HG02571 (cell line): ENCODE measurements around the gene ARHGEF19.

ENCODE experiments used
- ATAC-seq: cut with Tn5 transposase; IDR thresholded peaks from one replicate; pipeline ENCODE4 v1.9.1; 2021; ENCODE audit warnings: mild to moderate bottlenecking, moderate library complexity; ENCODE audit not compliant: unreplicated experiment

Gene ARHGEF19

GRCh38 chr1:16183765-16184556 is 28.5 kb downstream of the ARHGEF19 start:
- no peak for ATAC-seq

- no peak for ATAC-seq
These were observed 29.3 kb downstream of the ARHGEF19 start for GRCh38 chr1:16183179-16183578.

GRCh38 chr1:16181887-16182719 is 30.3 kb downstream of the ARHGEF19 start:
- no peak for ATAC-seq

- no peak for ATAC-seq
These were observed 32.1 kb downstream of the ARHGEF19 start for GRCh38 chr1:16180291-16180824.

- no peak for ATAC-seq
These were observed 33.6 kb downstream of the ARHGEF19 start for GRCh38 chr1:16178596-16179497.

- no peak for ATAC-seq
These were observed 35.1 kb downstream of the ARHGEF19 start for GRCh38 chr1:16177306-16177705.

- no peak for ATAC-seq
These were observed 35.8 kb downstream of the ARHGEF19 start for GRCh38 chr1:16176653-16177052.

- ATAC-seq: no peak
These were observed 36.6 kb downstream of the ARHGEF19 start for GRCh38 chr1:16175610-16176553.

- no peak for ATAC-seq
These were observed 37.4 kb downstream of the ARHGEF19 start for GRCh38 chr1:16174886-16175598.

GRCh38 chr1:16174261-16174868 is 38.1 kb downstream of the ARHGEF19 start:
- ATAC-seq: no peak

- no peak for ATAC-seq
These were observed 38.8 kb downstream of the ARHGEF19 start for GRCh38 chr1:16173447-16174260.

- no peak for ATAC-seq
These were observed 39.4 kb downstream of the ARHGEF19 start for GRCh38 chr1:16172964-16173446.

GRCh38 chr1:16172218-16172830 is 40.1 kb downstream of the ARHGEF19 start:
- ATAC-seq: no peak

GRCh38 chr1:16171314-16172151 is 40.9 kb downstream of the ARHGEF19 start:
- no peak for ATAC-seq

- no peak for ATAC-seq
These were observed 42.2 kb downstream of the ARHGEF19 start for GRCh38 chr1:16170283-16170673.

GRCh38 chr1:16168622-16169360 is 43.7 kb downstream of the ARHGEF19 start:
- no peak for ATAC-seq
